HG03460 (cell line): ENCODE measurements around the gene DTD1.
A peak's percentile ranks its signal among the peaks of the same experiment; 100 is the strongest.

Experiments
- ATAC-seq: cut with Tn5 transposase; IDR thresholded peaks from one replicate; pipeline ENCODE4 v1.9.1; 2021; ENCODE audit not compliant: unreplicated experiment

The DTD1 gene

DNA sequence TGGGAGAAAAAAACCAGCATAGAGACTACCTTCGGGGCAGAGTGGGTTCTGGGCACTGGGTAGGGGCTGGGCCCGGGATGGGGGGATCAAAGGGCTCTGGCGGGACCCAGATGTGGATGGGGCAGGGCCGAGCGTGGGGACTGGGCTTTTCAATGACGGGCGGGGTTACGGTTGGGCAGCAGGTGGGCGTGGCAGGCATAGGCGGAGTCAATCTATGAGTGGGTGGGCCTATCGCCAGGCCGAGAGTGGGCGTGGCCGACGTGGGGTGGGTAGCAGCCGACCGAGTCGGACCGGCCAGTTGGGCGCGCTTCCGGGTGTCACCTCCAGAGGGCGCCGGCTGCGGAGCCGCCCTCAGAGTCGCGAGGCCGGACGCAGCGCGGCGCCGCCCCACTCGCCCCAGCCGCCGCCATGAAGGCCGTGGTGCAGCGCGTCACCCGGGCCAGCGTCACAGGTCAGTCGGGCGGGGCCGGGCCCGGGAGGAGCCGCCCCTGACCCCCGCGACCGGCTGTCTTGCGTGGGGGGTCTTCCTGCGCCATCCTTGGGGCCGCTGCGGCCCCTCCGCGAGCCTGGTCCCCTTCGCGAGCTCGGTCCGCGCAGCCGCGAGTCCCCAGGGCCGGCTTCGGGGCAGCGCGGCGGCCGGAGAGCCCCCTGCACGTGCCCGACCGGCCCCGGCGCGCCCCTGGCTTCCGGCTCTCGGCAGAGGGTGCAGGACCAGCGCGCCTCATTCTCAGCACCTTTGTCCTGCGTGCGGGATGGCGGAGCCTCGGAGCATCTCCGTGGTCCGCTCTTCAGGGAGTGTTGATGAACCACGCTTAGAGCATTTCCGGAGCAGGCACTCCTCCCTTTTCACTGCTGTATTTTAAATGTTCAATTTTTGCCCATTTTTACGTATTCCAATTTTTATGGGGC is at the start of gene DTD1:
Gene DTD1, plus strand, starts transcription at position 390 of the 909 bp plus-strand sequence. Its CDS starts 19 bp downstream, at position 409.
- ATAC-seq = peak; percentile 93

GRCh38 chr20:18541741-18542140 is 46.1 kb upstream of the DTD1 start:
- no peak for ATAC-seq

DNA sequence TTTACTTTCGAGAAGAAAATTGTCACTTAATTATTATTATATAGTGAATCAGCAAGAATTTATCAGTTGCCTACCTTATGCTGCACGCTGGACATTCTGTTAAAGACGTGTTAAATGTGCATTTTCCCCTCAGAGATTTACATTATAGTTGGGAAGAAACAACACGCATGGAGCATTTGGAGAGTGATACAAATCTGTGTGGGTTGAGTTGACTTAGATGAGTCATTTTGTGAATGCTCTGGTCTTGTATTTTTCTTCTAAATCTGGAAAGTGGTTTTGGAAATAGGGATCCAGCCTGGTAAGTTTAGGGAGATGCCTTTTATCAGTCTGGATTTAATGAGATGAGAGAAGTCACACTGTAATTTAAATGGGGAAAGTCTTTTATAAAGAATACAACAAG is 44.6 kb upstream of the DTD1 start:
- ATAC-seq = no peak

DNA sequence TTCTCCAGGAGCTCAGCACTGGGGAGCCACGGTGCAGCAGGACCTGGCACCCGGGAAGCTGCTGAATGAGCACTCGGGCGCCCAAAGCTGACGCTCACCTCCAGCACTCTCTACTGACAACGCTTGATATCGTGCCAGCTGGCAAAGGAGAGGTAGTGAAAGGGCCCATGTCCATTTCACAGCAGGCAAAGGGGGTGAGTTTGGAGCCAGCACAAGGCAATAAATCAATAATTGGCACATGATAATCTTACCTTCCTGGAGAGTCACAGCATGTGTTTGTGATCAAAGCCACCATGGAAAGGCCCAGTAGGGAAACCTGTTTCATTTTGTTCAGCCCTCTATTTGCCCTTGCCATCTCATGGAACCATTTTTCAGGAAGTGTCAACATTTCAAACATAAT is 43.9 kb upstream of the DTD1 start:
- no peak for ATAC-seq

- no peak for ATAC-seq
These were observed 42.3 kb upstream of the DTD1 start for GRCh38 chr20:18545566-18545965.

- ATAC-seq = no peak
These were observed 39.4 kb upstream of the DTD1 start for GRCh38 chr20:18548465-18548864.

GRCh38 chr20:18553746-18554145 is 34.1 kb upstream of the DTD1 start:
- ATAC-seq = no peak

DNA sequence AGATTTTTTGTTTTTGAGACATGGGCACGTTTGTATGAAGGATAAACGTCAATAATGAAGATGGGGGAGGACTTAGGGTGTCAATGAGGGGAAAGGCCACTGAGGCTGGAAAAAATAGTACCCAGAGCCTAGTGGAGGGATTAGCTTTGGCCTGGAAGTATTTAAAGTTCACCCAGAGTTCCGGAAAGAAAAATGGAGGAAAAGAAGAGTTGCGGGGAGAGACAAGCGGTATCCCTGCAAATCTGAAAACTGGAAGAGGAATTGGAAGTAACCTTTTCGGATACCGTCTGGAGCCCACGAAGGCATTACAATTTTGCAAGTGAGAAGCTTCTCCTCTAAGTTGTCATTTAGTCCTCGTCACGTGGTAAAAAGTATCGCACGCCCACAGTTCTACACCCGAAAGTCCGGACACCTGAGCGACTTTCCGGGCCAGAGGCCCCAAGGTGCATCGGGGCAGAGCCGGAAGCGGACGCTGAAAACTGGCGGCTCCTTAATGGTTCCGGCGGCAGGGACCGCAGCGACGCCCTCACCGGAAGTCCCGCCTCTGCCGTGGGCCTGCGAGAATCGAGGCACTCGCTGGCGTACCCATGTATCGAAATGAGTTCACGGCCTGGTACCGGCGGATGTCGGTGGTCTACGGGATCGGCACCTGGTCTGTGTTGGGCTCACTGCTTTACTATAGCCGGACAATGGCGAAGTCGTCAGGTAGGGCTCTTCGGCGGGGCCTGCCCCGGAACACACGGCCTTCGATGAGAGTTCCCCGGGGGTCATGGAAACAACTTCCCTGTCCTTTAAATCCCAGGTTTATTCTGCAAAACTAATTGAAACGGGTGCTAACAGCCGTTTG is 20.7 kb upstream of the DTD1 start, which contains the start of gene SMIM26:
Gene SMIM26, plus strand, starts transcription at position 541 of the 847 bp plus-strand sequence. Its CDS starts 47 bp downstream, at position 588.
- peak; percentile 99 for ATAC-seq

GRCh38 chr20:18567739-18568091 is 20.1 kb upstream of the DTD1 start:
- peak; percentile 29 for ATAC-seq

DNA sequence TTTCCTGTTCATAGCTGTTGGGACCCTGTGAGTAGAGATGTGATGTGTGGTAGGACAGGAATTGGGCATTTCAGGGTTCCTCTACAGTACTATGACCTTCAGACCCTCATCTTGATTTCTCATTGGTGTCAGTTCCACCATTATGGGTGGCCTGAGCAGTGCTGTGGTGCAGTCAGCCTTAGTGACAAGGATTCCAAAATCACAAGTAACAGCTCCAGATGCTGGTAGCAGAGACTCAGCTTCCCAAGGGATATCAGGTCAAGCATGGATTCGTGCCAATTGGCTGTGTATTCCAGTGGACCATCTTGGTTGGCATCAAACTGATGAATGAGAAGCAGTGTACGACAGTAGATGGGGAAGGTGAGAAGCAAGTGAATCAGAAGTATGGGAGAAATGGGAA is 16.8 kb upstream of the DTD1 start:
- ATAC-seq = no peak

- ATAC-seq = no peak
These were observed 16.3 kb upstream of the DTD1 start for GRCh38 chr20:18571578-18571977.

DNA sequence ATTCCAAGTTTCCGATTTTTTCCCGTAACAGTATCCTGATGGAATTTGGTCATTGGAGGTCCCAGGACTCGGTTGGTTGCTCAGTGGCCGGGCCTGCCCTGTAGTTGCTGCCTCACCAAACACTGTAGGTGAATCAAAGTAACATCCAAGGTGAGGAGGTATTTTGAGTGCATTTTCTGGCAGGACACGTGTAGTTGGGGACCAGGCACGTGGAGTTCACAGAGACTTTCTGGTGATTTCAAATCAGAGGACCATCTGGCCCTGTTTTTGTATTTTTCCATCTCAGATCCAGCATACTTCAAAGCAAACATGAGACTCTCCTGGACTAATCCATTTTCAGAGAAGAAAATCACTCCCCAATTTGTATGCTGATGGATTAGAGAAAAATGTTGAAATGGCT is 9.9 kb upstream of the DTD1 start:
- ATAC-seq = no peak

DNA sequence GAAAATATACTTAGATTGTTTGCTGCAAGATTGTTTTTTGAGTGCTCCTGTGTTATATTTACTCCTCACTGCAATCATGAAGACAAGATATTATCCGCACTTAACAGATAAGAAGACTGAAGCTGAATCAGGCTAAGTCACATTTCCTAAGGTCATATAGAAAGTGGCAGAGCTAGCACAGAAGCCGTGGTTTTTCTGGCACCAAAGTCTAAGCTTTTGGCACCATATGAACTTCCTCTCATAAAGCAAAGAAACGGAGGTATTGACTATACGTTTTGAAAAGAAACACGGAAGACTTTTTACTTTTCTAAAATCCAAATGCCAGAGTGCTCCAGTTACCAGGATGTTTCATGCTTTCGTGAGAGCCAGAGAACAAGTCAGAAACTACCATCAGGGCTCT is 9.3 kb upstream of the DTD1 start:
- ATAC-seq = no peak

DNA sequence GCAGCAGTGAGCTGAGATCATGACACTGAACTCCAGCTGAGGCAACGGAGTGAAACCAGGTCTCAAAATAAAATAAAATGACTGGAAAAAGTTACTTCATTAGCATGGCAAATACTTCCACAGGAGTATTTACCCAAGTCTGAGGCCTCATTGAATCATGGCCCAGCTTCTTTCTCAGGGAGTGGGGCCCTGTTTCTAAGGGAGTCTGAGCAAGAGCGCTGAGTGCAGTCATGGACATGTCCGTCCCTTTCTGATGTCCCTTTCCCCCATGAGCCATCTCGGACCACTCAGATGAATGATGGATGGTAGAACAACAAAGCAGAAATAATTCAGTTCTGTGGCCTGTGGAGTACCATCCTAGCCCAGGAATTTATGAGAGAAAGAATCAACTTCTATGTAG is 7.8 kb upstream of the DTD1 start:
- ATAC-seq = no peak

DNA sequence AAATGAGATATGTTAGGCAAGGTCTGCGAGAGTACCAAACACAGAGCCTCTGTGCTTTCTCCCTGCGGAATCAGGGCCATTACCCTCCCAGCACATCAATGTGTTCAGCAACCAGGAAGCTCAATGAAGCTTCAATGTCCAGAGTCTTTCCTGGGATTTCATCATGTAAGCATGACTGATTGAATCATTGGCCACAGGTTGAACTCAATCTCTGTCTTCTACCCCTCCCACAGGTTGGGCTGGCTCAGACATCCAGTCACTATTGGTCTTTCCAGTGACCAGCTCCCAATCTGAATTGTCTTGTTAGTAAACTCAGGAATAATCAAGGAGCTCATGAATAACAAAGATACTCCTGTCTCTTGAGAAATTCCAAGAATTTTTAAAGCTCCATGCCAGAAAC is 2.7 kb upstream of the DTD1 start:
- no peak for ATAC-seq

DNA sequence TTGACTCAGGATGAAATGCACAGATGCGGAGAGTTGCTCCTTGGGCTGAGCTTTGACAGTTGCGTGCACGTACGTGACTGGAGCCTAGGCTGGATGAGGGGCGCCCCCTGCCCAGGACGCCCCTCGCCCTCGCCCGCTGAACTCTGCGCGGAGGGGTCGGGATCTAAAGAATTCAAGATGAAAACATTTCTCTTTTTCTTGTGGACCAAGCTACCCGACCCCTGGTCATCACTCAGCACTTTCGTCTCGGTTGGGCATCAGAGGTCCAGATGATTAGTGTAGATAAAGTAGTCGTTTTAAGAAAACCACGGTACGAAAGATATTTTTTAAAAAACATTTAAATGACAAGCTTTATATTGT is 700 bp downstream of the DTD1 start:
- ATAC-seq = no peak

DNA sequence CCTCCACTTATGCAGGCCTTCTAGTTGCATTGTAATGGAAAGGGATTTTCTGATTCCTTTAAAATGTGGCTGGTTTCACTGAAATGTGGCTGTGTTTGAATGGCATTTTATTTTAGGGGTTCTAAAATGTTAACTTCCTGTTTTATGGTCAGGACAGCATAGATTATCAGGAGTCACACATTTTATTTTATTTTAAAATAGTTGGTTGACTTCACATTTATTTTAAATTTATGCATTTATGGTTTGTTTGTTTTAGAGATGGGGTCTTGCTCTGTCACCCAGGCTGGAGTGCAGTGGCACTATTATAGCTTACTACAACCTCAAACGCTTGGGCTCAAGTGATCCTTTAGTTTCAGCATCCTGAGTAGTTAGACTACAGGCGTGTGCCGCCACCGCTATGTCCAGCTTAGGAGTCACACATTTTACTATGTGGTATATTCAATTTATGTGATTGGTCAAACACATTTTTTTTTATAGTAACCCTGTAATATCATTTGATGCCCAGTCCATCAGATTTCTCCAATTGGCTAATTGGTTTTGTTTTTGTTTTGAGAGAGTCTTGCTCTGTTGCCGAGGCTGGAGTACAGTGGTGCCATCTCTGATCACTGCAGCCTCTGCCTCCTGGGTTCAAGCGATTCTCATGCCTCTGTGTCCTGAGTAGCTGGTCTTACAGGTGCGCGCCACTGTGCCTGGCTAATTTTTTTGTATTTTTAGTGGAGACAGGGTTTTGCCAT is 2.3 kb downstream of the DTD1 start:
- ATAC-seq = no peak

- no peak for ATAC-seq
These were observed 8.4 kb downstream of the DTD1 start for GRCh38 chr20:18596270-18596669.

GRCh38 chr20:18609741-18610140 is 21.9 kb downstream of the DTD1 start:
- no peak for ATAC-seq

- no peak for ATAC-seq
These were observed 23.6 kb downstream of the DTD1 start for GRCh38 chr20:18611492-18611891.

DNA sequence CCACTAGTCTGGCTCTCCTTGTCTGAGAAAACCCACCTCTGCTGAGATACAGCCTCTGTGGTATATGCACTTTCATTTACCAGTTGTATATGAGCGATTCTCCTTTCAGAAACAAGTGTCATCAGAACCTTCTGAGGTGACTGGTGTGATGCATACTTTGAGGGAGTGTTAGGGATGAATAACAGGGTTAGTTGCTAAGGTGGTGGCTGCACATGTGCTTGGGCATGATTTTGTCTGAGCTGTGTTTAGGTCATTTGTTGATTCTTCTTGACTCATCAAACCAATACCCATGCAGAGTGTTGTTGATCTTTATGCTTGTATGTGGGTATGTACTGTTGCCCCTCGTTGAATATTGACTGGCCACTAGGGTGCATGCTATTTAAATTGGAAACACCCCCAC is 25.7 kb downstream of the DTD1 start:
- no peak for ATAC-seq
